HEK293 (cell line): Measurements from ENCODE around the gene TWSG1.

Experiments used
- ZNF10 ChIP-seq: fragments of 450-650 bp; formaldehyde crosslinking; IDR thresholded peaks from 2 replicates; pipeline ENCODE4 v1.5.1; 2017; ENCODE audit warnings: missing biosample characterization, missing genetic modification characterization
- TF ChIP-seq, protein P1 (sequence below): fragments of 450-650 bp; formaldehyde crosslinking; IDR thresholded peaks from 2 replicates; pipeline ENCODE4 v1.5.1; 2016; ENCODE audit warnings: missing biosample characterization, missing genetic modification characterization
- TF ChIP-seq, protein P2 (sequence below): fragments of 450-650 bp; formaldehyde crosslinking; IDR thresholded peaks from 2 replicates; pipeline ENCODE4 v1.5.1; 2016; ENCODE audit warnings: missing biosample characterization, missing genetic modification characterization

DNA sequence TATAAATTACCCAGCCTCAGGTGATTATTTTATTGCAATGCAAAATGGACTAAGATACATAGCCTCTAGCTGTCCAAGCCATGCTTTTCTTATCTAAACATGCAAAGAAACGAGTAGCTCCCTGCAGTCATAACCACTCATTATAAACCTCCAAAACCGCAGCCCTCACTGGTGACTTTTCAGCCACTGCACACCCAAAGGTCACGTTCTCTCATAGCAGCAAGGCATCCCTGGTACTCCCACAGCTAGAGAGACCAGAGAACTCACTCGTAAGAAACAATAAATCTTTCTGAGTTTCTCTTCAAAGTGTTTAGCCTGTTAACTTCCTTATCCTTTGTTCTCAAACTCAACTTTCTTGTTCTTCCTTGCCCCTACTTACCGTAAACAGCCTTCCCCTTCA is 112.3 kb downstream of the TWSG1 start:
- no peak for TF ChIP-seq ZNF10
- TF ChIP-seq, protein P1, sequence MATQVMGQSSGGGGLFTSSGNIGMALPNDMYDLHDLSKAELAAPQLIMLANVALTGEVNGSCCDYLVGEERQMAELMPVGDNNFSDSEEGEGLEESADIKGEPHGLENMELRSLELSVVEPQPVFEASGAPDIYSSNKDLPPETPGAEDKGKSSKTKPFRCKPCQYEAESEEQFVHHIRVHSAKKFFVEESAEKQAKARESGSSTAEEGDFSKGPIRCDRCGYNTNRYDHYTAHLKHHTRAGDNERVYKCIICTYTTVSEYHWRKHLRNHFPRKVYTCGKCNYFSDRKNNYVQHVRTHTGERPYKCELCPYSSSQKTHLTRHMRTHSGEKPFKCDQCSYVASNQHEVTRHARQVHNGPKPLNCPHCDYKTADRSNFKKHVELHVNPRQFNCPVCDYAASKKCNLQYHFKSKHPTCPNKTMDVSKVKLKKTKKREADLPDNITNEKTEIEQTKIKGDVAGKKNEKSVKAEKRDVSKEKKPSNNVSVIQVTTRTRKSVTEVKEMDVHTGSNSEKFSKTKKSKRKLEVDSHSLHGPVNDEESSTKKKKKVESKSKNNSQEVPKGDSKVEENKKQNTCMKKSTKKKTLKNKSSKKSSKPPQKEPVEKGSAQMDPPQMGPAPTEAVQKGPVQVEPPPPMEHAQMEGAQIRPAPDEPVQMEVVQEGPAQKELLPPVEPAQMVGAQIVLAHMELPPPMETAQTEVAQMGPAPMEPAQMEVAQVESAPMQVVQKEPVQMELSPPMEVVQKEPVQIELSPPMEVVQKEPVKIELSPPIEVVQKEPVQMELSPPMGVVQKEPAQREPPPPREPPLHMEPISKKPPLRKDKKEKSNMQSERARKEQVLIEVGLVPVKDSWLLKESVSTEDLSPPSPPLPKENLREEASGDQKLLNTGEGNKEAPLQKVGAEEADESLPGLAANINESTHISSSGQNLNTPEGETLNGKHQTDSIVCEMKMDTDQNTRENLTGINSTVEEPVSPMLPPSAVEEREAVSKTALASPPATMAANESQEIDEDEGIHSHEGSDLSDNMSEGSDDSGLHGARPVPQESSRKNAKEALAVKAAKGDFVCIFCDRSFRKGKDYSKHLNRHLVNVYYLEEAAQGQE (tag by site-specific recombination) = no peak
- TF ChIP-seq, protein P2, sequence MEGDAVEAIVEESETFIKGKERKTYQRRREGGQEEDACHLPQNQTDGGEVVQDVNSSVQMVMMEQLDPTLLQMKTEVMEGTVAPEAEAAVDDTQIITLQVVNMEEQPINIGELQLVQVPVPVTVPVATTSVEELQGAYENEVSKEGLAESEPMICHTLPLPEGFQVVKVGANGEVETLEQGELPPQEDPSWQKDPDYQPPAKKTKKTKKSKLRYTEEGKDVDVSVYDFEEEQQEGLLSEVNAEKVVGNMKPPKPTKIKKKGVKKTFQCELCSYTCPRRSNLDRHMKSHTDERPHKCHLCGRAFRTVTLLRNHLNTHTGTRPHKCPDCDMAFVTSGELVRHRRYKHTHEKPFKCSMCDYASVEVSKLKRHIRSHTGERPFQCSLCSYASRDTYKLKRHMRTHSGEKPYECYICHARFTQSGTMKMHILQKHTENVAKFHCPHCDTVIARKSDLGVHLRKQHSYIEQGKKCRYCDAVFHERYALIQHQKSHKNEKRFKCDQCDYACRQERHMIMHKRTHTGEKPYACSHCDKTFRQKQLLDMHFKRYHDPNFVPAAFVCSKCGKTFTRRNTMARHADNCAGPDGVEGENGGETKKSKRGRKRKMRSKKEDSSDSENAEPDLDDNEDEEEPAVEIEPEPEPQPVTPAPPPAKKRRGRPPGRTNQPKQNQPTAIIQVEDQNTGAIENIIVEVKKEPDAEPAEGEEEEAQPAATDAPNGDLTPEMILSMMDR = no peak
